Gastroesophageal sphincter (tissue), 3 donors: Measurements from ENCODE around the gene GDF15.

ENCODE experiments used
- CTCF ChIP-seq, 4 experiments: fragments of 200-600 bp in 2 of 4; fragments of 450-650 bp in 2 of 4; sonication (generic) in 1 of 4; IDR thresholded peaks; one replicate each; pipeline ENCODE4 v1.5.1; 2017 to 2019; ENCODE audit warnings: antibody characterized with exemption in 4 of 4, mild to moderate bottlenecking in 2 of 4, moderate library complexity in 2 of 4
- EP300 ChIP-seq: sonication (generic); formaldehyde crosslinking; IDR thresholded peaks from one replicate; pipeline ENCODE4 v1.6.1; 2017; ENCODE audit warnings: antibody characterized with exemption, mild to moderate bottlenecking
- POLR2A ChIP-seq, 2 donors: fragments of 450-650 bp; IDR thresholded peaks; one replicate each; pipeline ENCODE4 v1.6.1; 2017; ENCODE audit warnings: antibody characterized with exemption in 2 of 2, mild to moderate bottlenecking in 2 of 2, moderate library complexity in 1 of 2
- POLR2AphosphoS5 ChIP-seq: sonication (generic); formaldehyde crosslinking; IDR thresholded peaks from one replicate; pipeline ENCODE4 v1.6.1; 2017; ENCODE audit warnings: antibody characterized with exemption

DNA sequence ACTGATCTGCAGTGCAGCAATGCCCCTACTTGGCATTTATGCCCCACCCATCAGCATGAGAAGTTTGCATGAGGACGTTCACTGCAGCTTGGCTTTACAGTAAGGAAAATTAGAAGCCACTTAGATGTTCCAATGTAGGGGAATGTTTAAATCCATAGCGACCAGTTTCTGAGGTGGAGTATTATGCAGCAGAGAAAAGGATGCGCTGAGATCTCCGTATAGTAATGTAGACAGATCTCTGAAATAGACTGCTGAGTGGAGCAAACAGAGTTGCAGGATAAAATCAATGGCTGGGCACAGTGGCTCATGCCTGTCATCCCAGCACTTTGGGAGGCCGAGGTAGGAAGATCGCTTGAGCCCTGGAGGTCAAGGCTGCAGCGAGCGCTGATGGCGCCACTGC is 35.5 kb upstream of the GDF15 start:
- TF ChIP-seq EP300 (no peak), CTCF (IDR thresholded peaks at IDR 0.05) (no peak), POLR2A (IDR thresholded peaks at IDR 0.05) (no peak), POLR2AphosphoS5 (no peak)
